Thyroid gland (tissue), 4 donors: Measurements from ENCODE around the gene CLIC3.

Source experiments
- POLR2A ChIP-seq, 2 donors: fragments of 450-650 bp; IDR thresholded peaks; one replicate each; pipeline ENCODE4 v1.6.1; 2017; ENCODE audit warnings: antibody characterized with exemption in 2 of 2, mild to moderate bottlenecking in 2 of 2, moderate library complexity in 1 of 2
- TF ChIP-seq, protein P1 (sequence below), 6 experiments: fragments of 200-600 bp in 3 of 6; fragments of 450-650 bp in 3 of 6; sonication (generic) in 3 of 6; IDR thresholded peaks; one replicate each; pipeline ENCODE4 v1.5.1; 2016 to 2019; ENCODE audit warnings: antibody characterized with exemption in 6 of 6, mild to moderate bottlenecking in 2 of 6, inconsistent platforms in 1 of 6, moderate library complexity in 1 of 6

DNA sequence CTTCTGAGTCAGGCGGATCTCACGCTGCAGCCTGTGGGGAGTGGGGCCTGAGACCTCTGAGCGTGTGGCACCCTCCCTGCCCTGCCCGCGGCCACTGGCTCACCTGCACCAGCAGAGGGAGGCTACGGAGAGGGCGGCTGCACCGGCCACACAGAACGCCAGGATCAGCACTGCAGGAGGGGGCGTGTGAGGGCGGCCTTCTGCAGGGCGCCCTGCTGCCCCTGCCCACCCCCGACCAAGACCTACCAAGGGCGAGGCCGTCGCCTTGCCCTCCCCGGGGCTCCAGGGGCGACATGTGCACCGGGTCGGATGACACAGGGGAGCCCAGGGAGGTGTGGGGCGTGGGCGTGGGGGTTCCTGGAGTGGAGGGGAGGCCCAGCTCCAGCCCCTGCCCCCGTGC is 44.2 kb upstream of the CLIC3 start:
- TF ChIP-seq, protein P1, sequence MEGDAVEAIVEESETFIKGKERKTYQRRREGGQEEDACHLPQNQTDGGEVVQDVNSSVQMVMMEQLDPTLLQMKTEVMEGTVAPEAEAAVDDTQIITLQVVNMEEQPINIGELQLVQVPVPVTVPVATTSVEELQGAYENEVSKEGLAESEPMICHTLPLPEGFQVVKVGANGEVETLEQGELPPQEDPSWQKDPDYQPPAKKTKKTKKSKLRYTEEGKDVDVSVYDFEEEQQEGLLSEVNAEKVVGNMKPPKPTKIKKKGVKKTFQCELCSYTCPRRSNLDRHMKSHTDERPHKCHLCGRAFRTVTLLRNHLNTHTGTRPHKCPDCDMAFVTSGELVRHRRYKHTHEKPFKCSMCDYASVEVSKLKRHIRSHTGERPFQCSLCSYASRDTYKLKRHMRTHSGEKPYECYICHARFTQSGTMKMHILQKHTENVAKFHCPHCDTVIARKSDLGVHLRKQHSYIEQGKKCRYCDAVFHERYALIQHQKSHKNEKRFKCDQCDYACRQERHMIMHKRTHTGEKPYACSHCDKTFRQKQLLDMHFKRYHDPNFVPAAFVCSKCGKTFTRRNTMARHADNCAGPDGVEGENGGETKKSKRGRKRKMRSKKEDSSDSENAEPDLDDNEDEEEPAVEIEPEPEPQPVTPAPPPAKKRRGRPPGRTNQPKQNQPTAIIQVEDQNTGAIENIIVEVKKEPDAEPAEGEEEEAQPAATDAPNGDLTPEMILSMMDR (IDR thresholded peaks at IDR 0.05), result no peak
- TF ChIP-seq POLR2A (IDR thresholded peaks at IDR 0.05), result no peak
